Lower leg skin (tissue), 4 donors: ENCODE results near the gene ABHD17A. TPM values are rescaled to one million over a fixed set of nuclear protein-coding genes. Genes with fewer than 3 reads are reported as not detected.

Source experiments
- DNase-seq, 2 donors: peaks; one replicate each; pipeline ENCODE4 v3.0.0-alpha.2; 2019; ENCODE audit warnings: low spot score in 2 of 2
- H3K4me3 ChIP-seq: fragments of 200-600 bp; sonication (generic); 2 replicates; pipeline ENCODE4 v1.5.1; 2017; ENCODE audit warnings: mild to moderate bottlenecking, low read depth; ENCODE audit not compliant: poor library complexity, severe bottlenecking
- POLR2A ChIP-seq, 2 donors: fragments of 450-650 bp; IDR thresholded peaks; one replicate each; pipeline ENCODE4 v1.6.1; 2016 to 2017; ENCODE audit warnings: antibody characterized with exemption in 2 of 2, mild to moderate bottlenecking in 1 of 2, moderate library complexity in 1 of 2
- WGBS, 2 donors: methylation state at CpG; one replicate each; pipeline ENCODE4 v1.1.5; 2018; 5-methylcytosine and 5-hydroxymethylcytosine counted together
- intact Hi-C: fragments of 100-400 bp; cut with DNase I; formaldehyde crosslinking; loops from one replicate; pipeline ENCODE4 v1.15.0; 2023; ENCODE audit warnings: low total_unique reads
- total RNA-seq, 4 donors: library from RNA; depleted of rRNA; stranded (reverse); fragments of >200 nt; gene quantifications; one replicate each; pipeline ENCODE4 v1.1.0, GENCODE V29; 2016
- TF ChIP-seq, protein P1 (sequence below), 3 donors: fragments of 450-650 bp; IDR thresholded peaks; one replicate each; pipeline ENCODE4 v1.5.1; 2016; ENCODE audit warnings: antibody characterized with exemption in 3 of 3, mild to moderate bottlenecking in 3 of 3, moderate library complexity in 2 of 3

ABHD17A gene
- total RNA-seq, 4 donors from 2014 or later, result 154 to 201 (median 186) TPM

DNA sequence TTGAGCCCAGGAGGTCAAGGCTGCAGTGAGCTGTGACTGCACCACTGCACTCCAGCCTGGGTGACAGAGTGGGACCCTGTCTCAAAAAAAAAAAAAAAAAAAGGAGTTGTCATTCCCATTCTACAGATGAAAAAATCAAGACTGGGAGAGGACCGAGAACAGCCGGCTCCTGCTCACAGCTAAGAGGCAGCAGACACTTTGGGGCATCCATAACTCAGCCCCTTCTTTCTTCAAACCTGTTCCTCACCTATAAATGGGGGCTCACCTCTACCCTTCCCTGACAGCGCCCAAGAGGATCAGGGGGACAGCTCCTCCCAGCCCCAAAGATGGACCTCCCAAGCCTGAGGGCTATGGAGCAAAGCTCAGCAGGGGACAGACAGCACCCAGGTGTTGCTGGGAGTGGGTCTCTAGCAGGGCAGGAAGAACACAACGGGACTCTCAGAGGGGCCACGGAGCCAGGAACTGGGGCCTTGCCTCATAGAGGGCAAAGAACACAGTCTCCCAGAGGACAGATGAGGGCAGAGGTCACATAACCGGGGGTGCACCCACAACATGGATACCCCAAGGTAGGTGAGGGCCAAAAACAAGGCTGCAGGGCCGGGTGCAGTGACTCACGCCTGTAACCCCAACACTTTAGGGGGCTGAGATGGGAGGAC, 18.5 kb downstream of the ABHD17A start:
- TF ChIP-seq, protein P1, sequence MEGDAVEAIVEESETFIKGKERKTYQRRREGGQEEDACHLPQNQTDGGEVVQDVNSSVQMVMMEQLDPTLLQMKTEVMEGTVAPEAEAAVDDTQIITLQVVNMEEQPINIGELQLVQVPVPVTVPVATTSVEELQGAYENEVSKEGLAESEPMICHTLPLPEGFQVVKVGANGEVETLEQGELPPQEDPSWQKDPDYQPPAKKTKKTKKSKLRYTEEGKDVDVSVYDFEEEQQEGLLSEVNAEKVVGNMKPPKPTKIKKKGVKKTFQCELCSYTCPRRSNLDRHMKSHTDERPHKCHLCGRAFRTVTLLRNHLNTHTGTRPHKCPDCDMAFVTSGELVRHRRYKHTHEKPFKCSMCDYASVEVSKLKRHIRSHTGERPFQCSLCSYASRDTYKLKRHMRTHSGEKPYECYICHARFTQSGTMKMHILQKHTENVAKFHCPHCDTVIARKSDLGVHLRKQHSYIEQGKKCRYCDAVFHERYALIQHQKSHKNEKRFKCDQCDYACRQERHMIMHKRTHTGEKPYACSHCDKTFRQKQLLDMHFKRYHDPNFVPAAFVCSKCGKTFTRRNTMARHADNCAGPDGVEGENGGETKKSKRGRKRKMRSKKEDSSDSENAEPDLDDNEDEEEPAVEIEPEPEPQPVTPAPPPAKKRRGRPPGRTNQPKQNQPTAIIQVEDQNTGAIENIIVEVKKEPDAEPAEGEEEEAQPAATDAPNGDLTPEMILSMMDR (IDR thresholded peaks at IDR 0.05), result no peak
- TF ChIP-seq POLR2A (IDR thresholded peaks at IDR 0.05), result no peak
- WGBS, 2 donors, result 83 to 90% methylated on average over 8 of the region's 8 CpGs
- intact Hi-C loops, result no loop called here
- H3K4me3 ChIP-seq, result no peak overlapping the region
- DNase-seq, result no peak

DNA sequence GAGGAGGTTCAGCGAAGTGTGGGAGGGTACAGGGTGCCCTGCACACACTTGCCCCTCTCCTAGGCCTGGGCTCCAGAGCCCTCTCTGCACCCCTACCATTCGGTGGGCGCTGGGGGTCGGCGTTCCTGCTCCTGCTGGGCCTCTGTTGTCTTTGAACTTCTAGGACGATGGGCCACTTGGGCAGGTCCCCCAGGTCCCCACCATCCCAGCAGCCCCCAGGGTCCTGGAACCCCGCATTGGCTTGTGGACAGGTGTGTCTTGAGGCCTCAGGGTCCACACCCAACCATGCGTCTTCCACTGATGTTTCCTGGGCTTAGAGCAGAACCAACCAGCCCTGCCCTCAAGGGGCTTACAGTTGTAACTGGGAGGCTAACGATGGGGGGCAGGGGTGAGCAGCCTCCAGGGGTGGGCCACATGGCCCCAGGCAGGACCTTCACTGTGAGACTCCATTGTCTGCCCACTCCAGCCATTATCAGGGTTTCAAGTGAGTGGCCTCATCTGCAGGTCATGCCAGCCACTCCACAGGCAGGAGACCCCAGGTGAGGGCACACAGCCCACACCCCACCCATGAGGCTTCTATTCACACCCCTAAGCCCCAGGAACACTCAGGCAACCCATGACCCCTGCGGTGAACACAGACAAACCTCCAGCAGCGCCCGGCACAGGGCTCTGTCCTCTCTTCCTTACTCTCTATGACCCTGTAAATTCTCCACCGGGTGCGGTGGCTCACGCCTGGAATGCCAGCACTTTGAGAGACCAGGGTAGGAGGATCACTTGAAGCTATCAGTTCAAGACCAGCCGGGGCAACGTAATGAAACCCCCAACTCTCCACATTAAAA, 19.9 kb downstream of the ABHD17A start:
- DNase-seq, result peak in 1 of 2 donors; percentile 90
- TF ChIP-seq POLR2A (IDR thresholded peaks at IDR 0.05), result no peak
- TF ChIP-seq, protein P1 (IDR thresholded peaks at IDR 0.05), result no peak
- intact Hi-C loops, result no loop called here
- no peak overlapping the region for H3K4me3 ChIP-seq
- 82 to 86% methylated on average over 12 to 17 of the region's 17 CpGs for WGBS, 2 donors

GRCh38 chr19:1864480-1865171, 20.7 kb downstream of the ABHD17A start:
- TF ChIP-seq POLR2A (IDR thresholded peaks at IDR 0.05), result no peak
- TF ChIP-seq, protein P1 (IDR thresholded peaks at IDR 0.05), result peak in 1 of 3 donors; percentile 30
- 3 to 4% methylated on average over 26 to 51 of the region's 52 CpGs for WGBS, 2 donors
- DNase-seq, result peak in 1 of 2 donors; percentile 95
- H3K4me3 ChIP-seq, result peak overlapping the region; percentile 46
- intact Hi-C loops, result no loop called here

- intact Hi-C loops, result no loop called here
- 0 to 1% methylated on average over 8 to 42 of the region's 115 CpGs for WGBS, 2 donors
- no peak for TF ChIP-seq POLR2A (IDR thresholded peaks at IDR 0.05)
- TF ChIP-seq, protein P1 (IDR thresholded peaks at IDR 0.05), result no peak
- peak; percentile 84 to 97 for DNase-seq
- H3K4me3 ChIP-seq, result peak overlapping the region; percentile 46
Observed at GRCh38 chr19:1863638-1864479, 21.4 kb downstream of the ABHD17A start.

DNA sequence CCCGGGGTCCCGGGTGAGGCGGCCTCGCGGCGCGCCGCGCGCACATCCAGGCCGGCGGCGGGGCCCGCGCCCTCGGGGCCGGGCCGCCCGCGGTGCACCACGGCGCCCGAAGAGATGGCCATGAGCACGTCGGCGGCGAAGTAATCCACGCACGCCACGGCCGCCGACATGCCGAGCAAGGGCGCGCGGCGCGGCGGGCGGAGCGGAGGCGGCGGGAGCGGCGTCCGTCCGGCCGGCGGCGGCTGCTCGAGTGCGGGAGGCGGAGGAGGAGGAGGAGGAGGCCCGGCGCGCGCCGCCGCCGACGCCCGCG, 22.0 kb downstream of the ABHD17A start, which contains the start of gene KLF16:
Gene KLF16, minus strand, starts transcription at position 252 of the 310 bp plus-strand sequence. Its CDS starts 82 bp downstream, at position 170.
- TF ChIP-seq, protein P1 (IDR thresholded peaks at IDR 0.05), result no peak
- no peak for TF ChIP-seq POLR2A (IDR thresholded peaks at IDR 0.05)
- DNase-seq, result no peak
- intact Hi-C loops, result no loop called here
- WGBS, 2 donors, result no CpG with 5 or more reads among the region's 63 CpGs
- H3K4me3 ChIP-seq, result peak within 1 kb of the TSS; percentile 80
